ENCODE results near the gene FHAD1.
A peak's percentile ranks its signal among the peaks of the same experiment; 100 is the strongest.

FHAD1 gene

DNA sequence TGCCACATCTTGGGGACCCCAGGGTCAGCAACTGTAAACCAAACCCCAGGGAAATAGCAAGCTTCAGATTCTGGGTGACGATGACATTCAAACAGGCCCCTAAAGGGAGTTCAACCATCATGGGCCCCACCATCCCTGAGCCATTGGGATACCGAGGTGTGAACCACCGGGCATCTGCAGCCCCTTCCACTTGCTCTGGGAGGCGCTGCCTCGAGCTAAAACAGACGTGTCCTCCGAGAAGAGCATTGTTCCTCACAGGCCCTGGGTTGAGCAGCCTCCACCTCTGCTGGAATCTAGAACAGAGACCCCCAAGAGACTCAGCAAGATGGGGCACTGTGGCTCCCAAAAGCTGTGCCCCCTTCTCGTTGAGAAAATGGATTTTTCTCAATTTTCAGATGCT lies 143.6 kb downstream of the FHAD1 start:
- no peak overlapping the region for H3K27ac ChIP-seq
- DNase-seq (ENCODE audit: low spot score) = no peak
- POLR2A ChIA-PET (ENCODE audit: low non-redundant PET) = no interaction called here
- TF ChIP-seq, protein P1, sequence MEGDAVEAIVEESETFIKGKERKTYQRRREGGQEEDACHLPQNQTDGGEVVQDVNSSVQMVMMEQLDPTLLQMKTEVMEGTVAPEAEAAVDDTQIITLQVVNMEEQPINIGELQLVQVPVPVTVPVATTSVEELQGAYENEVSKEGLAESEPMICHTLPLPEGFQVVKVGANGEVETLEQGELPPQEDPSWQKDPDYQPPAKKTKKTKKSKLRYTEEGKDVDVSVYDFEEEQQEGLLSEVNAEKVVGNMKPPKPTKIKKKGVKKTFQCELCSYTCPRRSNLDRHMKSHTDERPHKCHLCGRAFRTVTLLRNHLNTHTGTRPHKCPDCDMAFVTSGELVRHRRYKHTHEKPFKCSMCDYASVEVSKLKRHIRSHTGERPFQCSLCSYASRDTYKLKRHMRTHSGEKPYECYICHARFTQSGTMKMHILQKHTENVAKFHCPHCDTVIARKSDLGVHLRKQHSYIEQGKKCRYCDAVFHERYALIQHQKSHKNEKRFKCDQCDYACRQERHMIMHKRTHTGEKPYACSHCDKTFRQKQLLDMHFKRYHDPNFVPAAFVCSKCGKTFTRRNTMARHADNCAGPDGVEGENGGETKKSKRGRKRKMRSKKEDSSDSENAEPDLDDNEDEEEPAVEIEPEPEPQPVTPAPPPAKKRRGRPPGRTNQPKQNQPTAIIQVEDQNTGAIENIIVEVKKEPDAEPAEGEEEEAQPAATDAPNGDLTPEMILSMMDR (conservative IDR thresholded peaks at IDR 0.05; ENCODE audit: low read depth) = no peak
- CTCF ChIA-PET = no interaction called here

DNA sequence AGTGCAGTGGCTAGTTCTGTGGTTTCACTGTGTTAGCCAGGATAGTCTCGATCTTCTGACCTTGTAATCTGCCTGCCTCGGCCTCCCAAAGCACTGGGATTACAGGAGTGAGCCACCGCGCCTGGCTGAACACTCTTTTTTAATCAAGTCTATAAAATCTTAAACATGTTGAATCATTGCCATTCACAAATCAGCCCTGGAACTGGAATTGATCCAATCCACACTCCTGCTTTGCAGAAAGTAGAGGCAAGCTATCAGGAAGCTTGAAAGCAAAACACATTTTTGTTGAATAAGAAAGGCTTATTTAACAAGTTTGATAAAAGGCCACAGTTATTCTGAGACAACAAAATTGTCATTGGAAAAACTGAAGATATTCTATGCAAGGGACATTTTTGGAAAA lies 144.3 kb downstream of the FHAD1 start:
- H3K27ac ChIP-seq = no peak overlapping the region
- DNase-seq (ENCODE audit: low spot score) = no peak
- CTCF ChIA-PET = interaction anchor here (0.6 kb wide), 1 partner anchor 14 kb away, joined by 3 read pairs; no protein-coding TSS in a partner anchor
- POLR2A ChIA-PET (ENCODE audit: low non-redundant PET) = no interaction called here
- TF ChIP-seq, protein P1 (conservative IDR thresholded peaks at IDR 0.05; ENCODE audit: low read depth) = no peak

DNA sequence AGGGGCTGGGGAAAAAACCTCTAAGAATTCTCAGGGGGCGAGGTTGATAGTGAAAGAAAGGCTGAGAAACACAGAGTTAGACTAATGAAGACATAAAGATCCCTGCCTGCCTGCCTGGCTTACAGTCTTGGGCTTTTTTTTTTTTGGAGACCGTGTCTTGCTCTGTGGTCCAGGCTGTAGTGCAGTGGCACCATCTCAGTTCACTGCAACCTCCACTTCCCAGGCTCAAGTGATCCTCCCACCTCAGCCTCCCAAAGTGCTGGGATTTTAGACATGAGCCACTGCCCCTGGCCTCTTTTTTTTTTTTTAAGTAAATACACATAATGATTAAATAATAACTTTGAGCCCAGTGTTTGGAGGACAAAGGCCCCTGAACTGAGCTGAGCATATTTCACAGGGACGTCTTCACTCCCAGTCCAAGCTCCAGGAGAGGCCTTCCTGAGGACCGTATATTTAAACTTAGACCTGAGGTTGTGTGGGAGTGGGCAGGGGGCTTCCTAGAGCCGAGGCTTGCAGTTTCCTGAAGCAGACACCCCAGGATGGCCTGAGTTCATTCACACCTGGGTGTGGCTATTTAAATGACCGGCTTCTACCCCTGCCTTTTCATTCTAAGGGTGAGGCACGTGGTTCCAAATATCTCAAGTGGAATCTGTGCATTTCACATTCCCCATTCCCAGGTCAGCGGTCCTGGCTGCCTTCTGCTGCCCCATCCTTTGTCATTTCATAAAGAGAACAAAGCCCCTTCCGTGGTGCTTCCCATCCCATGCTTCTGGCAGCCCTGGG lies 146.6 kb downstream of the FHAD1 start:
- H3K27ac ChIP-seq = no peak overlapping the region
- POLR2A ChIA-PET (ENCODE audit: low non-redundant PET) = no interaction called here
- no peak for DNase-seq (ENCODE audit: low spot score)
- TF ChIP-seq, protein P1 (conservative IDR thresholded peaks at IDR 0.05; ENCODE audit: low read depth) = no peak
- CTCF ChIA-PET = no interaction called here

DNA sequence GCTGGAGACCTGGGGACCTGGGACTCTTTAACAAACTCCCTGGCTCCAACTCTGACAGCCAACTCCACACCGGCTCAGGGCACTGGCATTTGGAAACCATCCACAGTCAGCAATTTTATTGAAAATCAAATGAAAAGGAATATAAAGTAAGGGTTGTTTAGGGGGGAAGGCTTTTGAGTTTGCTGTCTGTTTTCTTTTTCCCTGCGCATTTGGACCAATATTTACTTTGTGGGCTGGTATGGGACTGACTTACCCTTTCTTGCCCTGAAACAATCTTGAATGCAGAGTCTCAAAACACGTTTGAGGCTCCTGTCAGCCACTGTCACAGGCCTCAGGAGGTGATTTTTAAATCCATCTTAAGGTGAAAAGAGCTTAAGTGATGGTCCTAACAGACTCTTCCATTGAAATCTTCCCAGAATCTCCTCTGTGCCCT lies 147.3 kb downstream of the FHAD1 start:
- no peak overlapping the region for H3K27ac ChIP-seq
- POLR2A ChIA-PET (ENCODE audit: low non-redundant PET) = no interaction called here
- TF ChIP-seq, protein P1 (conservative IDR thresholded peaks at IDR 0.05; ENCODE audit: low read depth) = no peak
- CTCF ChIA-PET = no interaction called here
- DNase-seq (ENCODE audit: low spot score) = no peak

DNA sequence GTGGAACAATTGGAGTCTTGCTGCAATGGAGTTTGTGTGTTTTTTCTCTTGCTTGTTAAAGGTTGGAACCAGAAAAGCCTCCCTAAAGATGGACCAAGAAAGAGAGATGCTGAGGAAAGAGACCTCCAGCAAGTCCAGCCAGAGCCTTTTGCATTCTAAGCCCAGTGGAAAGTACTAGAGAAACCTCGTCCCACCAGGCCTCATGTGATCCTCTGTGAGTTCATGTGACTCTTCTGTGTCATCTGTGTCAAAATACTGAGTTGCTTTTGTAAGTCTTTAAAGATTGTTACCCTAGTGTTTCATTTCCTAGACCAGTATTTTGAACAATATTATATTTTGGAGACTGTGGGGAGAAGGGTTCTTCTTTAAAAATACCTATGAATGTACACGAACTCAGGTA lies 150.2 kb downstream of the FHAD1 start:
- no peak for DNase-seq (ENCODE audit: low spot score)
- ChIA-PET CTCF (no interaction called here), POLR2A (ENCODE audit: low non-redundant PET) (no interaction called here)
- TF ChIP-seq, protein P1 (conservative IDR thresholded peaks at IDR 0.05; ENCODE audit: low read depth) = no peak
- no peak overlapping the region for H3K27ac ChIP-seq

DNA sequence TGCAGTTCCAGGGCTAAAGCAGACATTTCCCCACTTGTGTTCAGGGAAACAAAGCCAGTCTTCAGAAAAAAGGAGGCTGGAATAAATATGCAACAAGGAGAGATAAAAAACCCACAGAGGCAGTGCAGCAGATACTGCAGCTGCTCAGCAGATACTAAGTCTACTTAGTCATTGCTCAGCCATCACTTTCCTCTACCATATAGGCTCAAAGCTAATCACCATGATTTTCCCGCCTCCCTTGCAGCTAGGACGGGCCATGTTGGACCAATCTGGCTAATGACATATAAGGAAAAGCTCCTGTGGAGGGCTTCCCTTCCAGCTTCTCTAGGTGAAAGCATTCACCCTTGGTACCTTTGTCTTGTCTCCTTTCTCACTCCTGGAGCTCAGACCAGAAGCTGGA lies 152.7 kb downstream of the FHAD1 start:
- TF ChIP-seq, protein P1 (conservative IDR thresholded peaks at IDR 0.05; ENCODE audit: low read depth) = no peak
- CTCF ChIA-PET = no interaction called here
- peak overlapping the region; percentile 74 for H3K27ac ChIP-seq
- DNase-seq (ENCODE audit: low spot score) = no peak
- POLR2A ChIA-PET (ENCODE audit: low non-redundant PET) = no interaction called here

Data from RWPE1 (cell line).